Uterus (tissue), 4 donors: ENCODE results near the gene NEFH. TPM values are rescaled to one million over a fixed set of nuclear protein-coding genes. Genes with fewer than 3 reads are reported as not detected.

ENCODE experiments used
- DNase-seq, 2 donors: peaks; one replicate each; pipeline ENCODE4 v3.0.0-alpha.2; 2019 to 2020
- H3K27ac ChIP-seq, 2 donors: fragments of 200-600 bp; sonication (generic); 1 replicate in 1 of 2; 2 replicates in 1 of 2; pipeline ENCODE4 v1.5.1; 2016 to 2018
- H3K27me3 ChIP-seq, 2 donors: fragments of 200-600 bp; sonication (generic); one replicate each; pipeline ENCODE4 v1.5.1; 2018 to 2019; ENCODE audit warnings: control low read depth in 1 of 2
- H3K36me3 ChIP-seq, 2 donors: fragments of 200-600 bp; sonication (generic); one replicate each; pipeline ENCODE4 v1.5.1; 2019; ENCODE audit warnings: control low read depth in 1 of 2
- H3K4me1 ChIP-seq, 2 donors: fragments of 200-600 bp; sonication (generic); one replicate each; pipeline ENCODE4 v1.5.1; 2018 to 2019; ENCODE audit warnings: control low read depth in 1 of 2
- H3K4me3 ChIP-seq, 2 donors: fragments of 200-600 bp; sonication (generic); 1 replicate in 1 of 2; 2 replicates in 1 of 2; pipeline ENCODE4 v1.5.1; 2018 to 2019; ENCODE audit warnings: mild to moderate bottlenecking in 1 of 2
- H3K9me3 ChIP-seq, 2 donors: fragments of 200-600 bp; sonication (generic); one replicate each; pipeline ENCODE4 v1.5.1; 2019; ENCODE audit warnings: control low read depth in 1 of 2
- CTCF ChIP-seq, 4 experiments: fragments of 200-600 bp in 2 of 4; fragments of 450-650 bp in 2 of 4; sonication (generic) in 2 of 4; IDR thresholded peaks; one replicate each; pipeline ENCODE4 v1.5.1; 2016 to 2019; ENCODE audit warnings: antibody characterized with exemption in 4 of 4, mild to moderate bottlenecking in 2 of 4, moderate library complexity in 1 of 4
- POLR2A ChIP-seq, 2 donors: fragments of 450-650 bp; IDR thresholded peaks; one replicate each; pipeline ENCODE4 v1.6.1; 2016; ENCODE audit warnings: antibody characterized with exemption in 2 of 2, mild to moderate bottlenecking in 1 of 2, moderate library complexity in 1 of 2
- intact Hi-C: fragments of 100-400 bp; cut with DNase I; formaldehyde crosslinking; loops from one replicate; pipeline ENCODE4 v1.15.1; 2023; ENCODE audit warnings: low total_unique reads
- total RNA-seq, 4 donors: library from RNA; depleted of rRNA in 3 of 4; stranded (reverse); fragments of >200 nt in 3 of 4; gene quantifications; one replicate each; pipeline versions ENCODE4 v1.1.0 to v1.2.4, GENCODE V29; 2014 to 2023
- donor health status: DM: yes; HTN: yes; CAD: no.

NEFH gene
- total RNA-seq, 4 donors from 2014 or later = 0.46 to 1.9 TPM; not detected in 2

- no peak for DNase-seq
- H3K36me3 ChIP-seq = no peaks in the 10 kb centered on the region
- TF ChIP-seq POLR2A (IDR thresholded peaks at IDR 0.05) (no peak), CTCF (IDR thresholded peaks at IDR 0.05) (no peak)
- no peaks in the 10 kb centered on the region for H3K4me1 ChIP-seq
- intact Hi-C loops = no loop called here
- no peaks in the 10 kb centered on the region for H3K9me3 ChIP-seq
- H3K4me3 ChIP-seq = no peak overlapping the region
- no peak overlapping the region for H3K27ac ChIP-seq
- no peaks in the 10 kb centered on the region for H3K27me3 ChIP-seq
Observed at GRCh38 chr22:29451863-29452262, 28.2 kb upstream of the NEFH start.

- Histone ChIP-seq H3K4me1 (no peaks in the 10 kb centered on the region), H3K9me3 (no peaks in the 10 kb centered on the region), H3K27me3 (no peaks in the 10 kb centered on the region), H3K36me3 (no peaks in the 10 kb centered on the region), H3K27ac (no peak overlapping the region), H3K4me3 (no peak overlapping the region)
- intact Hi-C loops = no loop called here
- no peak for TF ChIP-seq CTCF (IDR thresholded peaks at IDR 0.05)
- TF ChIP-seq POLR2A (IDR thresholded peaks at IDR 0.05) = no peak
- no peak for DNase-seq
Observed at GRCh38 chr22:29454276-29454675, 25.7 kb upstream of the NEFH start.

- Histone ChIP-seq H3K27ac (no peak overlapping the region), H3K9me3 (no peaks in the 10 kb centered on the region), H3K27me3 (no peaks in the 10 kb centered on the region), H3K4me3 (no peak overlapping the region), H3K36me3 (no peaks in the 10 kb centered on the region), H3K4me1 (no peaks in the 10 kb centered on the region)
- DNase-seq = no peak
- intact Hi-C loops = no loop called here
- TF ChIP-seq POLR2A (IDR thresholded peaks at IDR 0.05) (no peak), CTCF (IDR thresholded peaks at IDR 0.05) (no peak)
Observed at GRCh38 chr22:29456211-29456671, 23.8 kb upstream of the NEFH start.

- intact Hi-C loops = no loop called here
- no peak overlapping the region for H3K4me3 ChIP-seq
- no peaks in the 10 kb centered on the region for H3K27me3 ChIP-seq
- no peak for DNase-seq
- H3K27ac ChIP-seq = no peak overlapping the region
- TF ChIP-seq CTCF (IDR thresholded peaks at IDR 0.05) (no peak), POLR2A (IDR thresholded peaks at IDR 0.05) (no peak)
- H3K9me3 ChIP-seq = no peaks in the 10 kb centered on the region
- no peaks in the 10 kb centered on the region for H3K4me1 ChIP-seq
- no peaks in the 10 kb centered on the region for H3K36me3 ChIP-seq
Observed at GRCh38 chr22:29457730-29458129, 22.3 kb upstream of the NEFH start.

- TF ChIP-seq CTCF (IDR thresholded peaks at IDR 0.05) = no peak
- no peak for TF ChIP-seq POLR2A (IDR thresholded peaks at IDR 0.05)
- Histone ChIP-seq H3K4me1 (no peaks in the 10 kb centered on the region), H3K9me3 (no peaks in the 10 kb centered on the region), H3K4me3 (no peak overlapping the region), H3K36me3 (no peaks in the 10 kb centered on the region), H3K27me3 (no peaks in the 10 kb centered on the region), H3K27ac (no peak overlapping the region)
- intact Hi-C loops = no loop called here
- no peak for DNase-seq
Observed at GRCh38 chr22:29458551-29458950, 21.5 kb upstream of the NEFH start.
